Measurements from ENCODE around the gene TCIRG1. TPM values are rescaled to one million over a fixed set of nuclear protein-coding genes. Genes with fewer than 3 reads are reported as not detected.

TCIRG1 gene
- total and polyA plus RNA-seq, 2 of the 13 experiments (the other 11 are each of a cell fraction or from before 2014, with no cell fraction given): 48.0 to 69.6 TPM

- TF ChIP-seq DMTF1 (CRISPR knock-in tag; IDR thresholded peaks at IDR 0.05) (0 out of 2 replicates have a peak, but pooled peaks have one; percentile 24), IKZF4 (CRISPR knock-in tag; IDR thresholded peaks at IDR 0.05; ENCODE audit: borderline replicate concordance, low read depth, not compliant biosample characterization) (no peak), HMG20A (CRISPR knock-in tag; IDR thresholded peaks at IDR 0.05; ENCODE audit: borderline replicate concordance) (peak; percentile 75; the same call in 1 of the 2 replicates), RNF219 (CRISPR knock-in tag; IDR thresholded peaks at IDR 0.05) (no peak), ZNF652 (CRISPR knock-in tag; IDR thresholded peaks at IDR 0.05; ENCODE audit: borderline replicate concordance, low read depth) (peak; percentile 57; the same call in 1 of the 2 replicates), ZBTB43 (CRISPR knock-in tag; conservative IDR thresholded peaks at IDR 0.05) (peak; percentile 77; the same call in 1 of the 2 replicates), GPN1 (CRISPR knock-in tag; IDR thresholded peaks at IDR 0.05; ENCODE audit: borderline replicate concordance) (no peak), NFKB2 (CRISPR knock-in tag; IDR thresholded peaks at IDR 0.05; ENCODE audit: borderline replicate concordance) (no peak), ZNF432 (CRISPR knock-in tag; IDR thresholded peaks at IDR 0.05; ENCODE audit: borderline replicate concordance) (no peak), MAFF (IDR thresholded peaks at IDR 0.05; ENCODE audit: low read depth, low read length) (no peak), ATF7-NPFF (CRISPR knock-in tag; IDR thresholded peaks at IDR 0.05; ENCODE audit: low read depth) (peak; percentile 36), ZNF138 (CRISPR knock-in tag; IDR thresholded peaks at IDR 0.05; ENCODE audit: low read depth) (no peak), ZNF598 (CRISPR knock-in tag; IDR thresholded peaks at IDR 0.05; ENCODE audit: borderline replicate concordance) (peak; percentile 24; the same call in 1 of the 2 replicates), JUN (CRISPR knock-in tag; IDR thresholded peaks at IDR 0.05) (peak; percentile 65; the same call in 1 of the 2 replicates)
- TF ChIP-seq, protein P1, sequence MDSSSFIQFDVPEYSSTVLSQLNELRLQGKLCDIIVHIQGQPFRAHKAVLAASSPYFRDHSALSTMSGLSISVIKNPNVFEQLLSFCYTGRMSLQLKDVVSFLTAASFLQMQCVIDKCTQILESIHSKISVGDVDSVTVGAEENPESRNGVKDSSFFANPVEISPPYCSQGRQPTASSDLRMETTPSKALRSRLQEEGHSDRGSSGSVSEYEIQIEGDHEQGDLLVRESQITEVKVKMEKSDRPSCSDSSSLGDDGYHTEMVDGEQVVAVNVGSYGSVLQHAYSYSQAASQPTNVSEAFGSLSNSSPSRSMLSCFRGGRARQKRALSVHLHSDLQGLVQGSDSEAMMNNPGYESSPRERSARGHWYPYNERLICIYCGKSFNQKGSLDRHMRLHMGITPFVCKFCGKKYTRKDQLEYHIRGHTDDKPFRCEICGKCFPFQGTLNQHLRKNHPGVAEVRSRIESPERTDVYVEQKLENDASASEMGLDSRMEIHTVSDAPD (CRISPR knock-in tag; IDR thresholded peaks at IDR 0.05): no peak
- TF ChIP-seq, protein P2, sequence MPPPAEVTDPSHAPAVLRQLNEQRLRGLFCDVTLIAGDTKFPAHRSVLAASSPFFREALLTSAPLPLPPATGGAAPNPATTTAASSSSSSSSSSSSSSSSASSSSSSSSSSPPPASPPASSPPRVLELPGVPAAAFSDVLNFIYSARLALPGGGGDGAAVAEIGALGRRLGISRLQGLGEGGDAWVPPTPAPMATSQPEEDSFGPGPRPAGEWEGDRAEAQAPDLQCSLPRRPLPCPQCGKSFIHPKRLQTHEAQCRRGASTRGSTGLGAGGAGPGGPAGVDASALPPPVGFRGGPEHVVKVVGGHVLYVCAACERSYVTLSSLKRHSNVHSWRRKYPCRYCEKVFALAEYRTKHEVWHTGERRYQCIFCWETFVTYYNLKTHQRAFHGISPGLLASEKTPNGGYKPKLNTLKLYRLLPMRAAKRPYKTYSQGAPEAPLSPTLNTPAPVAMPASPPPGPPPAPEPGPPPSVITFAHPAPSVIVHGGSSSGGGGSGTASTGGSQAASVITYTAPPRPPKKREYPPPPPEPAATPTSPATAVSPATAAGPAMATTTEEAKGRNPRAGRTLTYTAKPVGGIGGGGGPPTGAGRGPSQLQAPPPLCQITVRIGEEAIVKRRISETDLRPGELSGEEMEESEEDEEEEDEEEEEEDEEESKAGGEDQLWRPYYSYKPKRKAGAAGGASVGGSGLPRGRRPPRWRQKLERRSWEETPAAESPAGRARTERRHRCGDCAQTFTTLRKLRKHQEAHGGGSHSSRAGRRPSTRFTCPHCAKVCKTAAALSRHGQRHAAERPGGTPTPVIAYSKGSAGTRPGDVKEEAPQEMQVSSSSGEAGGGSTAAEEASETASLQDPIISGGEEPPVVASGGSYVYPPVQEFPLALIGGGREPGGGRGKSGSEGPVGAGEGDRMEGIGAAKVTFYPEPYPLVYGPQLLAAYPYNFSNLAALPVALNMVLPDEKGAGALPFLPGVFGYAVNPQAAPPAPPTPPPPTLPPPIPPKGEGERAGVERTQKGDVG (CRISPR knock-in tag; IDR thresholded peaks at IDR 0.05; ENCODE audit: borderline replicate concordance): peak; percentile 94
Measured at GRCh38 chr11:68038226-68038717, 553 bp upstream of the TCIRG1 start (continued).

All from HepG2 (cell line).